K562 (cell line): Measurements from ENCODE around the gene PTGIS. TPM values are rescaled to one million over a fixed set of nuclear protein-coding genes. Genes with fewer than 3 reads are reported as not detected.

Source experiments
- ATAC-seq: fragments of 200-7000 bp; cut with Tn5 transposase; 3 replicates; pipeline ENCODE4 v1.9.1; 2020; ENCODE audit warnings: moderate library complexity
- BruUV-seq: library from RNA; stranded (reverse); fragments of 400-500 nt; replicated peaks from 2 replicates; lab custom pipeline; 2021; lab: Mats Ljungman, UMichigan
- CTCF ChIA-PET: fragments of 300-600 bp; formaldehyde crosslinking; extraction: SDS; loops from one replicate; lab custom pipeline; 2021; ENCODE audit warnings: low intra/inter-chr PET ratio; lab: Yijun Ruan, JAX
- POLR2A ChIA-PET: fragments of 300-600, 350-650 bp; sonication (Branson Sonifier 250); formaldehyde crosslinking; extraction: SDS; loops from one replicate; lab custom pipeline; 2021; ENCODE audit warnings: antibody characterized with exemption, inconsistent platforms; lab: Yijun Ruan, JAX
- DNase-seq, 4 experiments: peaks; one replicate each; pipeline versions ENCODE4 v3.0.0 to v3.0.0-alpha.2; 2011 to 2018; ENCODE audit warnings: low spot score in 3 of 4, mixed read lengths in 3 of 4; ENCODE audit errors: extremely low read depth in 1 of 4
- FAIRE-seq: peaks from 2 replicates; lab custom pipeline; 2011; peaks lifted over from hg19 to GRCh38; lab: Jason Lieb, UNC
- H2AFZ ChIP-seq: 2 replicates; pipeline ENCODE4 v1.6.0; 2011; ENCODE audit warnings: low read depth, low read length, control low read depth, inconsistent platforms
- H3K27ac ChIP-seq: fragments of 200-600 bp; 3 replicates; pipeline ENCODE4 v1.8.0; 2011; ENCODE audit warnings: low read depth, mild to moderate bottlenecking, control low read depth, inconsistent platforms, low read length, moderate library complexity, mixed read lengths; ENCODE audit errors: extremely low read depth
- H3K27me3 ChIP-seq, 2 experiments: fragments of 300-600 bp in 1 of 2; 2 replicates in 1 of 2; 3 replicates in 1 of 2; pipeline versions ENCODE4 v1.6.0 to v1.8.0; 2011; ENCODE audit warnings: inconsistent platforms in 2 of 2, low read length in 2 of 2, mild to moderate bottlenecking in 1 of 2, mixed read lengths in 1 of 2, moderate library complexity in 1 of 2; ENCODE audit not compliant: control insufficient read depth in 2 of 2, insufficient read depth in 2 of 2
- H3K36me3 ChIP-seq: fragments of 300-600 bp; 3 replicates; pipeline ENCODE4 v1.8.0; 2011; ENCODE audit warnings: mild to moderate bottlenecking, low read length, inconsistent platforms; ENCODE audit not compliant: control insufficient read depth, insufficient read depth
- H3K4me1 ChIP-seq, 2 experiments: fragments of 200-600 bp in 1 of 2; replicated peaks in 1 of 2; 2 replicates in 1 of 2; 3 replicates in 1 of 2; pipeline versions ENCODE4 v1.5.1 to v1.8.0; 2011; ENCODE audit warnings: inconsistent platforms in 2 of 2, low read length in 2 of 2, mild to moderate bottlenecking in 1 of 2, mixed read lengths in 1 of 2, moderate library complexity in 1 of 2; ENCODE audit not compliant: control insufficient read depth in 2 of 2, insufficient read depth in 2 of 2
- H3K4me2 ChIP-seq: 2 replicates; pipeline ENCODE4 v1.6.1; 2011; ENCODE audit warnings: low read length, control low read depth, inconsistent platforms, mixed read lengths; ENCODE audit not compliant: insufficient read depth
- H3K4me3 ChIP-seq: fragments of 200-600 bp; sonication (generic), shearing (Covaris generic); 2 replicates; pipeline ENCODE4 v1.5.1; 2016; ENCODE audit warnings: control low read depth, inconsistent platforms
- H3K79me2 ChIP-seq: fragments of 200-600 bp; 3 replicates; pipeline ENCODE4 v1.8.0; 2011; ENCODE audit warnings: low read length, inconsistent platforms; ENCODE audit not compliant: control insufficient read depth, insufficient read depth
- H3K9ac ChIP-seq, 2 experiments: 2 replicates each; pipeline versions ENCODE4 v1.6.0 to v1.6.1; 2011; ENCODE audit warnings: low read depth in 2 of 2, low read length in 2 of 2, control low read depth in 1 of 2, inconsistent platforms in 1 of 2, mild to moderate bottlenecking in 1 of 2, mixed read lengths in 1 of 2; ENCODE audit not compliant: insufficient read depth in 1 of 2
- H3K9me1 ChIP-seq: one replicate; pipeline ENCODE4 v1.6.0; 2011; ENCODE audit warnings: inconsistent platforms, mild to moderate bottlenecking, low read length, moderate library complexity; ENCODE audit not compliant: control insufficient read depth, insufficient read depth
- H3K9me3 ChIP-seq: replicated peaks from 2 replicates; pipeline ENCODE4 v1.5.1; 2011; ENCODE audit warnings: low read depth, low read length, inconsistent platforms; ENCODE audit not compliant: control insufficient read depth, insufficient read depth
- H4K20me1 ChIP-seq: replicated peaks from 2 replicates; pipeline ENCODE4 v1.6.1; 2011; ENCODE audit warnings: low read length, inconsistent platforms, mixed read lengths; ENCODE audit not compliant: control insufficient read depth, insufficient read depth
- BMI1 ChIP-seq: fragments of 150-350 bp; IDR thresholded peaks from 2 replicates; pipeline ENCODE4 v1.6.1; 2014; ENCODE audit warnings: low read length
- CBFA2T3 ChIP-seq: fragments of 450-650 bp; IDR thresholded peaks from 2 replicates; pipeline ENCODE4 v1.6.1; 2017
- CEBPZ ChIP-seq: fragments of 150-350 bp; IDR thresholded peaks from 2 replicates; pipeline ENCODE4 v1.6.1; 2014; ENCODE audit warnings: low read depth, mild to moderate bottlenecking, low read length, borderline replicate concordance
- CREB5 ChIP-seq: fragments of 250-450 bp; sonication (Bioruptor Pico); IDR thresholded peaks from 2 replicates; pipeline ENCODE4 v1.5.0; 2020; ENCODE audit warnings: mild to moderate bottlenecking
- DIDO1 ChIP-seq: fragments of 450-650 bp; IDR thresholded peaks from 2 replicates; pipeline ENCODE4 v1.6.1; 2016; ENCODE audit warnings: low read depth, missing biosample characterization, missing genetic modification characterization
- E2F1 ChIP-seq: sonication (generic); formaldehyde crosslinking; IDR thresholded peaks from 2 replicates; pipeline ENCODE4 v1.8.1; 2023; ENCODE audit warnings: mild to moderate bottlenecking, missing genetic modification reagents, moderate library complexity
- HNRNPK ChIP-seq: fragments of 200-400 bp; formaldehyde crosslinking; IDR thresholded peaks from one replicate; pipeline ENCODE4 v1.6.1; 2018; ENCODE audit warnings: mild to moderate bottlenecking, low read depth, low read length; ENCODE audit not compliant: poor library complexity, severe bottlenecking
- L3MBTL2 ChIP-seq: fragments of 450-650 bp; IDR thresholded peaks from 2 replicates; pipeline ENCODE4 v1.6.1; 2016; ENCODE audit warnings: mild to moderate bottlenecking, moderate library complexity
- MNT ChIP-seq, 2 experiments: fragments of 450-650 bp; conservative IDR thresholded peaks; 2 replicates each; pipeline ENCODE4 v1.6.1; 2017; ENCODE audit warnings: mild to moderate bottlenecking in 2 of 2, moderate library complexity in 2 of 2
- NEUROD1 ChIP-seq: fragments of 150-350 bp; IDR thresholded peaks from 2 replicates; pipeline ENCODE4 v1.6.1; 2014; ENCODE audit warnings: borderline replicate concordance, low read length, low read depth; ENCODE audit not compliant: partially characterized antibody
- NFATC3 ChIP-seq: fragments of 450-650 bp; IDR thresholded peaks from 2 replicates; pipeline ENCODE4 v1.6.1; 2017; ENCODE audit warnings: mild to moderate bottlenecking
- RB1 ChIP-seq: fragments of 450-650 bp; IDR thresholded peaks from 2 replicates; pipeline ENCODE4 v1.6.1; 2017; ENCODE audit warnings: low read depth, mild to moderate bottlenecking
- STAT5B ChIP-seq: fragments of 250-450 bp; sonication (Bioruptor Pico); IDR thresholded peaks from 2 replicates; pipeline ENCODE4 v1.8.0; 2021; ENCODE audit warnings: mild to moderate bottlenecking, inconsistent platforms
- ZBTB17 ChIP-seq: fragments of 450-650 bp; formaldehyde crosslinking; IDR thresholded peaks from 2 replicates; pipeline ENCODE4 v1.4.0; 2020; ENCODE audit warnings: mild to moderate bottlenecking
- ZNF644 ChIP-seq: fragments of 200-800 bp; sonication (Bioruptor generic); IDR thresholded peaks from 2 replicates; pipeline ENCODE4 v1.6.1; 2016; ENCODE audit warnings: low read depth, missing genetic modification characterization, missing compliant biosample characterization
- WGBS: fragments of 100-300 bp; shearing (Covaris generic); methylation state at CpG from one replicate; pipeline ENCODE4 v1.1.6; 2016; ENCODE audit warnings: low coverage, mixed read lengths; ENCODE audit not compliant: insufficient coverage; ENCODE audit errors: missing lambda C conversion rate; 5-methylcytosine and 5-hydroxymethylcytosine counted together
- in situ Hi-C: fragments of 300-500 bp; cut with MboI; formaldehyde crosslinking; loops from 4 replicates; pipeline ENCODE4 v1.15.0; 2018; ENCODE audit warnings: inconsistent platforms, mixed read lengths
- intact Hi-C: fragments of 100-400 bp; cut with micrococcal nuclease; formaldehyde crosslinking; loops from 2 replicates; pipeline ENCODE4 v1.14.2; 2022
- polyA plus RNA-seq, 8 experiments: library from polyadenylated mRNA; depleted of rRNA in 4 of 8; stranded (reverse) in 5 of 8; unstranded in 3 of 8; fragments of >200 nt; fragmentation: Nextera tagmentation in 2 of 8; fragmentation: Illumina TruSeq in 1 of 8; extraction: Ambion mirVana in 2 of 8; extraction: Trizol in 1 of 8; gene quantifications; 2 replicates each; pipeline versions ENCODE4 v1.2.1 to v1.2.3, GENCODE V29; 2011 to 2014; ENCODE audit warnings: inconsistent platforms in 1 of 8, missing spikeins in 1 of 8
- total RNA-seq, 7 experiments: library from RNA; depleted of rRNA in 6 of 7; stranded (reverse); fragments of >200 nt in 6 of 7; fragmentation: Illumina TruSeq in 2 of 7; extraction: Trizol in 2 of 7; gene quantifications; 2 replicates each; pipeline versions ENCODE4 v1.2.1 to v1.2.3, GENCODE V29; 2011 to 2021; ENCODE audit warnings: low replicate concordance in 1 of 7

Gene PTGIS
- total and polyA plus RNA-seq, 9 of the 15 experiments (the other 6 are each of a cell fraction or from before 2014, with no cell fraction given), result not detected

GRCh38 chr20:49542514-49542991 lies 25.4 kb downstream of the PTGIS start:
- FAIRE-seq (no peak), DNase-seq (no peak), ATAC-seq (no peak)
- H3K9ac ChIP-seq, result no peak overlapping the region
- H3K27me3 ChIP-seq, result peaks cover 2 to 16% of the 10 kb centered on the region in 2 experiments; a peak in 2 of 5 replicates
- no peaks in the 10 kb centered on the region for H3K36me3 ChIP-seq
- H3K4me2 ChIP-seq, result no peak overlapping the region
- no peaks in the 10 kb centered on the region for H3K9me1 ChIP-seq
- peaks cover 5% of the 10 kb centered on the region; the same call in 1 of the 2 replicates for H3K9me3 ChIP-seq
- peaks cover 0 to 4% of the 10 kb centered on the region in 2 experiments; a peak in 1 of 5 replicates for H3K4me1 ChIP-seq
- in situ Hi-C loops, result loop anchor here (10.0 kb wide), 1 partner anchor 62 kb away; no protein-coding TSS in a partner anchor
- no peak overlapping the region for H3K27ac ChIP-seq
- no peaks in the 10 kb centered on the region for H4K20me1 ChIP-seq
- ChIA-PET POLR2A (interaction anchor here (1.5 kb wide), 1 partner anchor 55 kb away, joined by 4 read pairs; no protein-coding TSS in a partner anchor), CTCF (interaction anchor here (0.8 to 4.6 kb wide), 5 partner anchors 15 to 386 kb away, joined by 3 to 50 read pairs (median 6); no protein-coding TSS in a partner anchor)
- TF ChIP-seq L3MBTL2 (no peak), DIDO1 (tag) (no peak), CEBPZ (no peak), NFATC3 (no peak), ZBTB17 (no peak), ZNF644 (tag) (no peak), MNT (conservative IDR thresholded peaks at IDR 0.05) (no peak), E2F1 (CRISPR knock-in tag) (no peak), CREB5 (CRISPR knock-in tag) (no peak), CBFA2T3 (no peak), STAT5B (CRISPR knock-in tag) (no peak), NEUROD1 (no peak), HNRNPK (no peak), RB1 (no peak), BMI1 (no peak)
- BruUV-seq, result no TSS peak
- H3K79me2 ChIP-seq, result no peaks in the 10 kb centered on the region
- H3K4me3 ChIP-seq, result no peak overlapping the region
- intact Hi-C loops, result loop anchor here (5.0 kb wide), 1 partner anchor 350 kb away; no protein-coding TSS in a partner anchor
- no peak overlapping the region for H2AFZ ChIP-seq
- 0% methylated on average over 3 of the region's 4 CpGs for WGBS
